LoVo (cell line): ENCODE results near the gene MCL1.

ENCODE experiments used
- DNase-seq: peaks from one replicate; pipeline ENCODE4 v3.0.0-alpha.2; 2016; ENCODE audit warnings: low spot score

MCL1 gene

DNA sequence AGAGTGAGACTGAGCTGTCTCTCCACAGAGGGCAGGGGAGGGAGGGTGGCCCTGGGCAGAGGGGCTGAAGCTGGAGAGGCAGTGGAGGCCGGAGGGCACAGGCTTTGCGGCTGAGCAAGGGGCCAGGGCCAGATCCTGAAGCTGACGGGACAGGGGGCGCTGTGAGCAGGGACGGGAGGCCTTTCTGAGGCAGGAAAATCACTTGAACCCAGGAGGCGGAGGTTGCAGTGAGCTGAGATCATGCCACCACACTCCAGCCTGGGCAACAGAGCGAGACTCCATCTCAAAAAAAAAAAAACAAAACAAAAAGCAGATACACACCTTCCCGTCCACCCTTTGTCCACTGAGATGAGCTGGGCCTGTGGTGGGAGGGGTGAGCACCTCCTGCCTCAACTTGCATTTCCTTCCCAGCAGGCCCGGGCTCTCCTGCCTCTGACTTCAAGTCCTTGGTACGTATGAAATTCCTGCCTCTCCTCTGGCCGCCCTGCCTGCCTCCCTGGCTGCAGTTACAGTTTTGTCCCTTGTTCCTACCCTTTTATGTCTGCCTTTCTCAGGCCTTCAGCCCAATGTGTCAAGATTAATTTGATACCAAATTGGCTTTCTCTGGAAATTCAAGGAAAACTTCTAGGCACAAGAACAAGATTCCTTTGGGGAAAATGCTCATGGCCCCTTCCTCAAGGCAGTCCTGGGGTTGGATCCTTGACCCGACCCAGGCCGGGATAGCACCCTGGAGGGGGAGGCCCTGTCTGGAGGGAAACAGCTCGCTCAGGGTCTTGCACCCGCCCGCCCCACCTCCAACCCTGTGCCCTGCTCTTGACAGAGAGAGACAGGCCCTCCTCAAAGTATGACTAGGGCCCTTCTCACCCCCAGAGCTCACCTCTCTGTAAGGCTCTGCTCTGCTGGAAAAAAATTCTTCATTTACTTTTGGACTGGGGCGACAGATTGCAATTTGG, 41.4 kb downstream of the MCL1 start:
- DNase-seq, result no peak

DNA sequence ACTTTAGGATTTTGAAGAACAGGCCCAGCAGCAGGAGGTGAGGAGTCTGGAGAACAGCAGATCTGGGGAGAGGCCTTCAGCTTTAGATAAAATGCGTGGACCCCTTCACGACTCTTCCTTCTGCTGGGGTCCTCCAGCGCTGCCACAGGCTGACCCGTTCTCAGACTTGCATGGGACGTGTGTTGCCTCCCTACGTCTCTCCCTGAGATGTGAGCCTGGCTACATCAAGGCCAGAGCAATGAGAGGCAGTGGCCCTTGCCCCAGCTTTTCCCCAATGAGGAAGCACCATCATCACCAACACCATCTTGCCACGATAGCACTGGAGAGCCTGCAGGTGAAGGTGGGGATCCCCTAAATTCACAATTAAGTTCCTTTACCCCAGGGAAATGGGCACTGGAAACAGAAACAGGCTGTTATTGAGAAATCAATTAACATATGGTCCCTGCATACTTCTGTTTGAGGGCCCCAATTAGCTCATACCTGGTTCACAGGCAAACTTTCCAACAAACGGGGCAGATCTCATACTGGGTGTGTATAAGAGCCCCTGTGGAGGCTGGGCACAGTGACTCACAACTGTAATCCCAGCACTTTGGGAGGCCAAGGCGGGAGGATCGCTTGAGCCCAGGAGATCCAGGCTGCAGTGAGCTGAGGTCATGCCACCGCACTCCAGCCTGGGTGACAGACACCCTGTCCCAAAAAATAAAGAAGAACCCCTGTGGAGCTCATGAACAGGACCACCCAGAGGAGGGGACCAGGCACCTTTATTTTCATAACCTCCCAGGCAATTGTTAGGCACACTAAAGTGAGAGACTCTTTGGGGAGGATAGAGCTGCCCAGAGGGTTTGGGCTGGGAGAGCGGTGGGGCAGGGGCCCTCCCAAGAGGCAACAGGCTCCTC, 42.3 kb downstream of the MCL1 start:
- DNase-seq, result no peak

DNA sequence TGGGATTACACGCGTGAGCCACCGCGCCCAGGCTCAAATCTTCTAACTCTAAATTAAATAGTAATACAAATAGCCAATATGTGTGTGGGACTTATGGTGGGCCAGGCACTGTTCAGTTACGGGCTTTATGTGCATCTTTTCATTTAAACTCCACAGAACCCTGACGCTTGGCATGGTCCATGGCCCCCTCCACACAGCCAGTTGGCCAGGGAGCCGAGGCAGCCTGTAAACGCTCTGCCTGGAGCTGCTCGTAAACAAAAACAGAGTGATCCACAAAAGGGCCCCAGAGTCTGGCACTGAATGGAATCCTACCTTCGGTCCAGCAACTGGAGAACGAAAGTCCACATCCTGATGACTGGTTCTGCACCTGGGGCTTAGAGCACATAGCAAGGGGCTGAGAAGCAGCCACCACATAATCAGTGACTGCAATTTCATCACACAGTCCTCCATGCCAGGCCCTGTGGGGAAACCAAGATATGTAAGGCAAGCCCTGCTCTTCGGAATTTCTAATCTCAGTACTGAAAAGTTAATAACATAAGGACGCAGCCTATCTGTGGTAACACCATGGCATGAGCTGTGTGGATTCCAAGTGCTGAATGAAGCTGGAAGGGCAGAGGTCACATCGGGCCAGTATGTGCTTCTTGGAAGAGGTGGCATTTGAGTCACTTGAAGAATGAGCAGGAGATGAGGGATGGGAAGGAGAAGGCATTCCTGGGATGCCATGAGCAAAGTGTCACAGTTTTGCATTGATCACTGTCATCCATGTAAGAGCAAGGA, 43.7 kb downstream of the MCL1 start:
- peak; percentile 41 for DNase-seq

- no peak for DNase-seq
Observed at GRCh38 chr1:150534002-150534401, 45.4 kb downstream of the MCL1 start.

- DNase-seq, result no peak
Observed at GRCh38 chr1:150532860-150533259, 46.5 kb downstream of the MCL1 start.

DNA sequence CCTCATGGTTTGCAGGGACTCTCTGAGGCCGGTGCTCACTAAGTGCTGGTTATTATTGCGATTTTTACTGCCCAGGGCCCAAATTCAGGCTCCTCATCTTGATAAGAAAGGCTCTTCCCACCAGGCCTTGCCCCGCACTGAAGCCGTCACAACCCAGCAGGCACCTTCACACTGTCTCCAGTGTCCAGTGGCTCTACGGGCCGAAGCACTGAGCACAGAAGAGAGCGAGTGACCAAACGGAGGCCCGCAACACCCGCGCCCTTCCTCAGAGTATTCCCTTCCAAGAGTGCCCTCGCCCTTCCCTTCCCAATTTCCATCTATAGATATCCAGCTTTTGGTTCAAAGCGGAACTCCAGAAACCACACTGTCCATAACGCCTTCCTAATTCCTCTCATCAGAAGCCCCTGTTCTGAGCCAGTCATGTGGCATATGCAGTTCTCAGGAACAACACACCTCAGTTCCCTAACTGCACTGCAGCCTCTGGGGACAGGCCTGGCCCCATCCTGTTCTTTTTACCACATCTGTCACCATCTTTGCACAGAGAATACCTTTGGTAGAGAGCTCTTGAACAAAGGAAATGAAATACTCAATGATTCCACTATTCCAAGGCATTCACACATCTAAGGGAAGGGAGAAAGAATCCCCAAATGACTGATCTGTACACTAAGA, 48.8 kb downstream of the MCL1 start:
- no peak for DNase-seq

DNA sequence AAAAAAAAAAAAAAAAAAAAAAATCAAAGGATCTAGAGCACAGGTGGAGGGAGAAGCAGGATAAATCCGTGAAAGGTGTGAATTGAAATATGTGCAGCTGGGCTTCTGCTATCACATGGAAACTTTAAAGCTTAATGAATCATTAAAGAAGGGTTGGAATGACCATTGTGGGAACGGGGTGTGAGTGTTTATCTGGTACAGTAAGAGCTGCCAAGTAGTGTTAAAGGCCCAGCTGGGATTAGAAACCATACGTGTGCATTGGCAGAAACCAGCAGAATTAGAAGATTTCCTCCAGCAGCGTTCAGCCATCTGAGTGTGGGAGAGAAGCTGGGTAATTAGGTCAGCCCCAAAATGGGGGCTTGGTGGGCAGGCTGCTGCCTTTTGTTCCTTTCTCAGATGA, 50.4 kb downstream of the MCL1 start:
- DNase-seq, result peak; percentile 62

DNA sequence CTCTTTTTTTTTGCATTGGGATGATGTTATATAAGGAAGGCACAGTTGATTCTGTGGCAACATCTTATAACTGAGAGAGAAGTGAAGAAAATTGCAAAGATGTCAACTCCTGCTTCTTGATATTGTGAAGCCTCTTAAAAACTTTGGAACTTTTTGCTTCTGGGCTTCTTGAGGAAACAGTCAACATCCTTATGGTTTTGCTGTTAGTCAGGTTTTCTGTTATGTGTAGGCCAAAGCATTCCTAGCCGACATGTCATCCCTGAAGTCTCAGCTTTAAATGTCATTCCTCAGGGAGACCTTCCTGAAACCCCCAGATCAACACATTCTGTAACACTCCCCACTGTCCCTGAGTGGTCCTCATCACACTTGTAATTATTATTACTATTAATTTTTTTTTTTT, 51.2 kb downstream of the MCL1 start:
- DNase-seq, result no peak

GRCh38 chr1:150525348-150525747, 54.1 kb downstream of the MCL1 start:
- no peak for DNase-seq
